ENCODE measurements around the gene ZC3HAV1. TPM values are rescaled to one million over a fixed set of nuclear protein-coding genes. Genes with fewer than 3 reads are reported as not detected.
"Not testable (repeated sequence)": the region's sequence is repeated elsewhere in the genome, so short reads cannot be mapped to it uniquely, and the experiment has no call there.

Gene ZC3HAV1
- total RNA-seq, 2 donors from 2014 or later = 67.6 to 76.0 TPM

GRCh38 chr7:139079861-139080260, 29.7 kb downstream of the ZC3HAV1 start:
- Histone ChIP-seq H3K9ac (ENCODE audit: extremely low read depth, low read length, poor library complexity, severe bottlenecking) (no peak overlapping the region), H3K27ac (ENCODE audit: low read depth, low read length) (no peak overlapping the region), H3K36me3 (ENCODE audit: control insufficient read depth, insufficient read depth, low read length) (peaks cover 93% of the 10 kb centered on the region), H3K9me3 (ENCODE audit: control insufficient read depth, low read length) (no peaks in the 10 kb centered on the region), H3K27me3 (ENCODE audit: control insufficient read depth, insufficient read depth, low read length, poor library complexity, severe bottlenecking) (no peaks in the 10 kb centered on the region), H3K4me3 (ENCODE audit: low read length) (no peak overlapping the region), H3K4me1 (ENCODE audit: control insufficient read depth, insufficient read depth, low read length) (peaks cover 3% of the 10 kb centered on the region)
- TF ChIP-seq CTCF (conservative IDR thresholded peaks at IDR 0.05) = no peak
- Mint-ChIP-seq H3K4me1 (peaks cover 17% of the 10 kb centered on the region), H3K36me3 (ENCODE audit: low read depth) (peaks cover 89% of the 10 kb centered on the region), H3K27me3 (ENCODE audit: insufficient read depth) (no peaks in the 10 kb centered on the region), H3K27ac (peak overlapping the region; percentile 68), H3K4me3 (no peak overlapping the region), H3K9me3 (no peaks in the 10 kb centered on the region)
- WGBS, 2 experiments (ENCODE audit: insufficient coverage in 1 of 2, insufficient read length in 1 of 2) = 95 to 99% methylated on average over 9 to 15 of the region's 15 CpGs
- DNase-seq = peak; percentile 29

DNA sequence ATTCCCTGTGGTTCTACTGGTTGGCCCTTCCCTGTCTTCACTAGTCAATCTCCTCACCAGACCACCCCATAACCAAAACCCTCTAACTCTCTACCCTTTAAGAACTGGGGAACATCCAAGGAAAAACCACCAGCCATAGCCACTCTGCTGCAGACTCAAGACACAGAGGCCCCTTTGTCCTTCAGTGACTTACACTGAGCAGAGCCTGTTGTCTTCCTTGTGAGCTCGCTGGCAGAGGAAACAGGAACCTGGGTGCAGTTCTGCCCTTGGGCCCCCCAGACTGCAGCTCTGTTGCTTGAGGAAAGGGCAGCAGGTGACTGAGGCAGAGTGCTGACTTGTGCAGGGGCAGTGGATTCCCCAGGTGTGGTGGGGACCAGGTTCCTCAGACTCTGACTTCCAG, 30.6 kb downstream of the ZC3HAV1 start:
- Mint-ChIP-seq H3K9me3 (no peaks in the 10 kb centered on the region), H3K36me3 (ENCODE audit: low read depth) (peaks cover 85% of the 10 kb centered on the region), H3K4me3 (no peak overlapping the region), H3K27me3 (ENCODE audit: insufficient read depth) (no peaks in the 10 kb centered on the region), H3K4me1 (peaks cover 17% of the 10 kb centered on the region), H3K27ac (peak overlapping the region; percentile 35)
- Histone ChIP-seq H3K4me1 (ENCODE audit: control insufficient read depth, insufficient read depth, low read length) (peaks cover 3% of the 10 kb centered on the region), H3K4me3 (ENCODE audit: low read length) (no peak overlapping the region), H3K9me3 (ENCODE audit: control insufficient read depth, low read length) (no peaks in the 10 kb centered on the region), H3K9ac (ENCODE audit: extremely low read depth, low read length, poor library complexity, severe bottlenecking) (no peak overlapping the region), H3K36me3 (ENCODE audit: control insufficient read depth, insufficient read depth, low read length) (peaks cover 88% of the 10 kb centered on the region), H3K27ac (ENCODE audit: low read depth, low read length) (no peak overlapping the region), H3K27me3 (ENCODE audit: control insufficient read depth, insufficient read depth, low read length, poor library complexity, severe bottlenecking) (no peaks in the 10 kb centered on the region)
- peak; percentile 17 for DNase-seq
- 92 to 100% methylated on average over 1 of the region's 1 CpG for WGBS, 2 experiments (ENCODE audit: insufficient coverage in 1 of 2, insufficient read length in 1 of 2)
- TF ChIP-seq CTCF (conservative IDR thresholded peaks at IDR 0.05) = no peak

DNA sequence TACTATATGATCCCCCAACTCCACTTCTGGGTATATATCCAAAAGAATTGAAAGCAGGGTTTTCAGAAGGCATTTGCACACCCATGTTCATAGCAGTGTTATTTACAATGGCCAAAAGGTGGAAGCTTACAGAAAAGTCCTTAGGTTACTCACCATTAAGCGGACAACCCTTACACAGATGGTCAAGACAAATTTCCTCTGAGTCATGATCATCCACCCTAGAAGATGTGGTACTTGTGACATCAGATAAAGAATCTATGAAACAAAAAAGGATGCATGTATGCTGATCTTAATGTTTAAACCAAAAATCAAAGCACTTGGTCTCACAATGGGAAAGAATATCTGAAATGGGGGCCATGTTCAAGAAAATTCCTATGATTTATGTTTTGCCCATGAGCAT, 31.1 kb downstream of the ZC3HAV1 start:
- Histone ChIP-seq H3K4me3 (ENCODE audit: low read length) (no peak overlapping the region), H3K9ac (ENCODE audit: extremely low read depth, low read length, poor library complexity, severe bottlenecking) (no peak overlapping the region), H3K9me3 (ENCODE audit: control insufficient read depth, low read length) (no peaks in the 10 kb centered on the region), H3K27me3 (ENCODE audit: control insufficient read depth, insufficient read depth, low read length, poor library complexity, severe bottlenecking) (no peaks in the 10 kb centered on the region), H3K4me1 (ENCODE audit: control insufficient read depth, insufficient read depth, low read length) (peaks cover 3% of the 10 kb centered on the region), H3K36me3 (ENCODE audit: control insufficient read depth, insufficient read depth, low read length) (peaks cover 88% of the 10 kb centered on the region), H3K27ac (ENCODE audit: low read depth, low read length) (no peak overlapping the region)
- peaks cover 17% of the 10 kb centered on the region for H3K4me1 Mint-ChIP-seq
- TF ChIP-seq CTCF (conservative IDR thresholded peaks at IDR 0.05) = no peak
- no peaks in the 10 kb centered on the region for H3K9me3 Mint-ChIP-seq
- DNase-seq = no peak
- H3K4me3 Mint-ChIP-seq = no peak overlapping the region
- H3K27ac Mint-ChIP-seq = peak overlapping the region; percentile 35
- no peaks in the 10 kb centered on the region for H3K27me3 Mint-ChIP-seq (ENCODE audit: insufficient read depth)
- H3K36me3 Mint-ChIP-seq (ENCODE audit: low read depth) = peaks cover 85% of the 10 kb centered on the region
- 80% methylated on average over 1 of the region's 1 CpG; no CpG with 5 or more reads in 1 of the 2 experiments for WGBS, 2 experiments (ENCODE audit: insufficient coverage in 1 of 2, insufficient read length in 1 of 2)

GRCh38 chr7:139077706-139078105, 31.8 kb downstream of the ZC3HAV1 start:
- H3K9me3 ChIP-seq (ENCODE audit: control insufficient read depth, low read length); H3K9ac ChIP-seq (ENCODE audit: extremely low read depth, low read length, poor library complexity, severe bottlenecking); H3K4me1 ChIP-seq (ENCODE audit: control insufficient read depth, insufficient read depth, low read length); H3K4me3 ChIP-seq (ENCODE audit: low read length); H3K27me3 ChIP-seq (ENCODE audit: control insufficient read depth, insufficient read depth, low read length, poor library complexity, severe bottlenecking); H3K9me3 Mint-ChIP-seq; H3K27me3 Mint-ChIP-seq (ENCODE audit: insufficient read depth); H3K27ac ChIP-seq (ENCODE audit: low read depth, low read length); H3K4me3 Mint-ChIP-seq: not testable (repeated sequence)
- 73 to 93% methylated on average over 3 to 5 of the region's 5 CpGs for WGBS, 2 experiments (ENCODE audit: insufficient coverage in 1 of 2, insufficient read length in 1 of 2)
- H3K4me1 Mint-ChIP-seq = peaks cover 17% of the 10 kb centered on the region
- DNase-seq = peak; percentile 1
- H3K36me3 Mint-ChIP-seq (ENCODE audit: low read depth) = peaks cover 83% of the 10 kb centered on the region
- H3K27ac Mint-ChIP-seq = peak overlapping the region; percentile 26
- H3K36me3 ChIP-seq (ENCODE audit: control insufficient read depth, insufficient read depth, low read length) = peaks cover 85% of the 10 kb centered on the region
